Measurements from ENCODE around the gene SGPL1. TPM values are rescaled to one million over a fixed set of nuclear protein-coding genes. Genes with fewer than 3 reads are reported as not detected.
A peak's percentile ranks its signal among the peaks of the same experiment; 100 is the strongest.

SGPL1 gene
- total RNA-seq, 1 donor from 2014 or later: 51.5 TPM

GRCh38 chr10:70879207-70879606 lies 63.5 kb downstream of the SGPL1 start:
- DNase-seq (ENCODE audit: low spot score): no peak
- Mint-ChIP-seq H3K9me3 (no peaks in the 10 kb centered on the region), H3K4me1 (no peaks in the 10 kb centered on the region), H3K27me3 (ENCODE audit: insufficient read depth, low read depth) (no peaks in the 10 kb centered on the region), H3K4me3 (no peak overlapping the region), H3K27ac (no peak overlapping the region), H3K36me3 (peaks cover 24% of the 10 kb centered on the region)
- Histone ChIP-seq H3K27me3 (no peaks in the 10 kb centered on the region), H2AFZ (replicated peaks) (no peak overlapping the region), H3K79me2 (ENCODE audit: low read depth) (no peaks in the 10 kb centered on the region), H3K4me1 (no peaks in the 10 kb centered on the region), H3K36me3 (no peaks in the 10 kb centered on the region), H4K20me1 (ENCODE audit: low read depth) (no peaks in the 10 kb centered on the region), H3K27ac (no peak overlapping the region), H3F3A (ENCODE audit: low read depth) (no peaks in the 10 kb centered on the region), H3K4me3 (no peak overlapping the region), H3K9me3 (ENCODE audit: low read depth) (no peaks in the 10 kb centered on the region), H3K9ac (no peak overlapping the region), H3K4me2 (no peak overlapping the region)
- TF ChIP-seq CTCF (IDR thresholded peaks at IDR 0.05): no peak
- TF ChIP-seq EZH2phosphoT487 (IDR thresholded peaks at IDR 0.05): no peak
- no peak for TF ChIP-seq EZH2 (IDR thresholded peaks at IDR 0.05)

GRCh38 chr10:70880077-70880534 lies 64.4 kb downstream of the SGPL1 start:
- H3K4me1 ChIP-seq: no peaks in the 10 kb centered on the region
- TF ChIP-seq CTCF (IDR thresholded peaks at IDR 0.05): peak; percentile 89
- no peak for TF ChIP-seq EZH2phosphoT487 (IDR thresholded peaks at IDR 0.05)
- no peak overlapping the region for H3K4me2 ChIP-seq
- H2AFZ ChIP-seq (replicated peaks): no peak overlapping the region
- no peaks in the 10 kb centered on the region for H3F3A ChIP-seq (ENCODE audit: low read depth)
- no peak overlapping the region for H3K9ac ChIP-seq
- no peak overlapping the region for H3K27ac ChIP-seq
- no peaks in the 10 kb centered on the region for H3K9me3 ChIP-seq (ENCODE audit: low read depth)
- peaks cover 26% of the 10 kb centered on the region for H3K36me3 Mint-ChIP-seq
- no peaks in the 10 kb centered on the region for H4K20me1 ChIP-seq (ENCODE audit: low read depth)
- H3K27me3 ChIP-seq: no peaks in the 10 kb centered on the region
- H3K9me3 Mint-ChIP-seq: no peaks in the 10 kb centered on the region
- H3K4me3 Mint-ChIP-seq: no peak overlapping the region
- DNase-seq (ENCODE audit: low spot score): peak; percentile 84
- no peaks in the 10 kb centered on the region for H3K27me3 Mint-ChIP-seq (ENCODE audit: insufficient read depth, low read depth)
- H3K79me2 ChIP-seq (ENCODE audit: low read depth): no peaks in the 10 kb centered on the region
- H3K36me3 ChIP-seq: peaks cover 2% of the 10 kb centered on the region
- H3K4me3 ChIP-seq: no peak overlapping the region
- H3K27ac Mint-ChIP-seq: no peak overlapping the region
- no peaks in the 10 kb centered on the region for H3K4me1 Mint-ChIP-seq

GRCh38 chr10:70884741-70885140 lies 69.0 kb downstream of the SGPL1 start:
- no peaks in the 10 kb centered on the region for H3K79me2 ChIP-seq (ENCODE audit: low read depth)
- Mint-ChIP-seq H3K27ac (no peak overlapping the region), H3K4me3 (no peak overlapping the region), H3K4me1 (peaks cover 11% of the 10 kb centered on the region), H3K36me3 (peaks cover 9% of the 10 kb centered on the region), H3K9me3 (no peaks in the 10 kb centered on the region), H3K27me3 (ENCODE audit: insufficient read depth, low read depth) (no peaks in the 10 kb centered on the region)
- no peaks in the 10 kb centered on the region for H3K9me3 ChIP-seq (ENCODE audit: low read depth)
- no peak overlapping the region for H3K9ac ChIP-seq
- no peak overlapping the region for H3K27ac ChIP-seq
- TF ChIP-seq CTCF (IDR thresholded peaks at IDR 0.05) (no peak), EZH2phosphoT487 (IDR thresholded peaks at IDR 0.05) (no peak), EZH2 (IDR thresholded peaks at IDR 0.05) (no peak)
- H3K4me2 ChIP-seq: no peak overlapping the region
- no peak overlapping the region for H3K4me3 ChIP-seq
- H3K4me1 ChIP-seq: peaks cover 7% of the 10 kb centered on the region
- no peaks in the 10 kb centered on the region for H3K27me3 ChIP-seq
- no peak for DNase-seq (ENCODE audit: low spot score)
- H3F3A ChIP-seq (ENCODE audit: low read depth): peaks cover 19% of the 10 kb centered on the region
- H4K20me1 ChIP-seq (ENCODE audit: low read depth): no peaks in the 10 kb centered on the region
- no peak overlapping the region for H2AFZ ChIP-seq (replicated peaks)
- peaks cover 2% of the 10 kb centered on the region for H3K36me3 ChIP-seq

All from neural progenitor cell (in vitro differentiated cells).